HEK293 (cell line): ENCODE data around the gene WWOX.
A peak's percentile ranks its signal among the peaks of the same experiment; 100 is the strongest.

Experiments
- CTCF ChIA-PET: fragments of 350-600 bp; formaldehyde crosslinking; extraction: SDS; loops from one replicate; lab custom pipeline; 2021; ENCODE audit warnings: antibody characterized with exemption; lab: Yijun Ruan, JAX
- POLR2A ChIA-PET: fragments of 300-600 bp; formaldehyde crosslinking; extraction: SDS; loops from one replicate; lab custom pipeline; 2020; ENCODE audit warnings: antibody characterized with exemption, inconsistent platforms; lab: Yijun Ruan, JAX
- H3K27ac ChIP-seq: fragments of 200-500 bp; sonication (Bioruptor generic); 2 replicates; pipeline ENCODE4 v1.5.1; 2014; ENCODE audit warnings: low read depth, low read length, control low read depth, inconsistent platforms; ENCODE audit errors: extremely low read depth
- H3K36me3 ChIP-seq, 2 experiments: fragments of 200-500 bp in 1 of 2; sonication (Bioruptor generic) in 1 of 2; 1 replicate in 1 of 2; 2 replicates in 1 of 2; pipeline ENCODE4 v1.5.1; 2014 to 2017; ENCODE audit warnings: inconsistent platforms in 2 of 2, low read length in 2 of 2; ENCODE audit not compliant: control insufficient read depth in 2 of 2, insufficient read depth in 1 of 2
- H3K4me1 ChIP-seq: fragments of 200-500 bp; sonication (Bioruptor generic); 2 replicates; pipeline ENCODE4 v1.5.1; 2014; ENCODE audit warnings: mild to moderate bottlenecking, low read length, inconsistent platforms; ENCODE audit not compliant: control insufficient read depth, insufficient read depth
- H3K4me3 ChIP-seq: 2 replicates; pipeline ENCODE4 v1.5.1; 2011; ENCODE audit warnings: low read depth, mild to moderate bottlenecking, control low read depth, low read length, moderate library complexity
- H3K9me3 ChIP-seq: fragments of 200-500 bp; sonication (Bioruptor generic); 2 replicates; pipeline ENCODE4 v1.5.1; 2014; ENCODE audit warnings: low read depth, low read length, inconsistent platforms; ENCODE audit not compliant: control insufficient read depth, insufficient read depth
- FEZF1 ChIP-seq: fragments of 450-650 bp; formaldehyde crosslinking; IDR thresholded peaks from 2 replicates; pipeline ENCODE4 v1.5.1; 2016; ENCODE audit warnings: missing biosample characterization, missing genetic modification characterization
- HIC1 ChIP-seq: fragments of 450-650 bp; formaldehyde crosslinking; IDR thresholded peaks from 2 replicates; pipeline ENCODE4 v1.5.1; 2016; ENCODE audit warnings: missing biosample characterization, missing genetic modification characterization
- HOXD13 ChIP-seq: sonication (generic); formaldehyde crosslinking; IDR thresholded peaks from 2 replicates; pipeline ENCODE4 v1.8.0; 2022; ENCODE audit warnings: missing genetic modification reagents, borderline replicate concordance
- MEIS1 ChIP-seq: sonication (generic); formaldehyde crosslinking; IDR thresholded peaks from 2 replicates; pipeline ENCODE4 v1.8.1; 2022; ENCODE audit warnings: missing genetic modification reagents, mild to moderate bottlenecking, borderline replicate concordance
- REST ChIP-seq: fragments of 450-650 bp; formaldehyde crosslinking; IDR thresholded peaks from 2 replicates; pipeline ENCODE4 v1.5.1; 2016; ENCODE audit warnings: missing biosample characterization, missing genetic modification characterization
- SETDB1 ChIP-seq: IDR thresholded peaks from one replicate; pipeline ENCODE4 v1.6.1; 2017; ENCODE audit warnings: mild to moderate bottlenecking, low read length, moderate library complexity, mixed read lengths; ENCODE audit not compliant: insufficient read length
- TCF7L2 ChIP-seq: IDR thresholded peaks from 2 replicates; pipeline ENCODE4 v1.6.1; 2011; ENCODE audit warnings: low read depth, mild to moderate bottlenecking, inconsistent platforms, low read length, moderate library complexity, borderline replicate concordance
- ZBTB20 ChIP-seq: fragments of 450-650 bp; formaldehyde crosslinking; IDR thresholded peaks from 2 replicates; pipeline ENCODE4 v1.5.1; 2016; ENCODE audit warnings: missing biosample characterization, missing genetic modification characterization
- ZBTB26 ChIP-seq: fragments of 450-650 bp; formaldehyde crosslinking; optimal IDR thresholded peaks from 2 replicates; pipeline ENCODE3; 2016; ENCODE audit warnings: missing biosample characterization, mild to moderate bottlenecking, missing genetic modification characterization
- ZBTB48 ChIP-seq: fragments of 450-650 bp; formaldehyde crosslinking; IDR thresholded peaks from 2 replicates; pipeline ENCODE4 v1.5.1; 2016; ENCODE audit warnings: missing biosample characterization, missing genetic modification characterization
- ZNF16 ChIP-seq: fragments of 450-650 bp; formaldehyde crosslinking; IDR thresholded peaks from 2 replicates; pipeline ENCODE4 v1.5.1; 2016; ENCODE audit warnings: low read depth, missing biosample characterization, missing genetic modification characterization
- ZNF248 ChIP-seq: fragments of 450-650 bp; formaldehyde crosslinking; IDR thresholded peaks from 2 replicates; pipeline ENCODE4 v1.5.1; 2017; ENCODE audit warnings: missing biosample characterization, missing genetic modification characterization
- ZNF274 ChIP-seq, 2 experiments: fragments of 200-500 bp in 1 of 2; fragments of 450-650 bp in 1 of 2; sonication (Bioruptor generic) in 1 of 2; formaldehyde crosslinking in 1 of 2; IDR thresholded peaks; 2 replicates each; pipeline versions ENCODE4 v1.5.1 to v1.6.1; 2014 to 2016; ENCODE audit warnings: borderline replicate concordance in 1 of 2, inconsistent platforms in 1 of 2, low read length in 1 of 2, missing biosample characterization in 1 of 2, missing genetic modification characterization in 1 of 2
- ZNF302 ChIP-seq: fragments of 450-650 bp; formaldehyde crosslinking; IDR thresholded peaks from 2 replicates; pipeline ENCODE4 v1.5.1; 2016; ENCODE audit warnings: missing biosample characterization, missing genetic modification characterization, low read depth
- ZNF341 ChIP-seq: fragments of 450-650 bp; formaldehyde crosslinking; IDR thresholded peaks from 2 replicates; pipeline ENCODE4; 2016; ENCODE audit warnings: low read depth, missing biosample characterization, missing genetic modification characterization
- ZNF548 ChIP-seq: fragments of 450-650 bp; formaldehyde crosslinking; IDR thresholded peaks from 2 replicates; pipeline ENCODE4 v1.5.1; 2016; ENCODE audit warnings: missing biosample characterization, missing genetic modification characterization
- ZNF621 ChIP-seq: fragments of 450-650 bp; formaldehyde crosslinking; IDR thresholded peaks from 2 replicates; pipeline ENCODE4 v1.5.1; 2017; ENCODE audit warnings: missing biosample characterization, missing genetic modification characterization
- ZNF629 ChIP-seq: fragments of 450-650 bp; formaldehyde crosslinking; IDR thresholded peaks from 2 replicates; pipeline ENCODE4 v1.5.1; 2017; ENCODE audit warnings: missing biosample characterization, missing genetic modification characterization
- ZNF692 ChIP-seq: fragments of 450-650 bp; formaldehyde crosslinking; IDR thresholded peaks from 2 replicates; pipeline ENCODE4 v1.5.1; 2016; ENCODE audit warnings: missing biosample characterization, missing genetic modification characterization
- ZNF830 ChIP-seq: fragments of 450-650 bp; IDR thresholded peaks from 2 replicates; pipeline ENCODE4 v1.5.0; 2018; ENCODE audit warnings: missing biosample characterization, missing genetic modification characterization, low read depth, mild to moderate bottlenecking, moderate library complexity
- ZSCAN5A ChIP-seq: fragments of 450-650 bp; formaldehyde crosslinking; IDR thresholded peaks from 2 replicates; pipeline ENCODE4 v1.5.1; 2016; ENCODE audit warnings: missing biosample characterization, missing genetic modification characterization

WWOX gene

GRCh38 chr16:79131321-79132075 is 1032.0 kb downstream of the WWOX start:
- H3K9me3 ChIP-seq = no peaks in the 10 kb centered on the region
- no peaks in the 10 kb centered on the region for H3K36me3 ChIP-seq
- no peak overlapping the region for H3K27ac ChIP-seq
- ChIA-PET CTCF (interaction anchor here (0.7 kb wide), 1 partner anchor 1330 kb away, joined by 6 read pairs; no protein-coding TSS in a partner anchor), POLR2A (no interaction called here)
- no peak overlapping the region for H3K4me3 ChIP-seq
- H3K4me1 ChIP-seq = no peaks in the 10 kb centered on the region
- TF ChIP-seq SETDB1 (peak; percentile 49), HIC1 (tag by site-specific recombination) (no peak)

GRCh38 chr16:79132701-79133100 is 1033.2 kb downstream of the WWOX start:
- POLR2A ChIA-PET = no interaction called here
- H3K4me1 ChIP-seq = no peaks in the 10 kb centered on the region
- H3K9me3 ChIP-seq = no peaks in the 10 kb centered on the region
- CTCF ChIA-PET = no interaction called here
- H3K27ac ChIP-seq = no peak overlapping the region
- no peaks in the 10 kb centered on the region for H3K36me3 ChIP-seq
- no peak overlapping the region for H3K4me3 ChIP-seq
- TF ChIP-seq REST (no peak), MEIS1 (CRISPR knock-in tag) (no peak), ZNF548 (tag by site-specific recombination) (no peak), ZNF629 (no peak), ZNF692 (tag by site-specific recombination) (no peak), ZNF274 (IDR thresholded peaks at IDR 0.05; ENCODE audit: low read length) (no peak), ZNF274 (tag by site-specific recombination; IDR thresholded peaks at IDR 0.05; ENCODE audit: borderline replicate concordance) (no peak), HOXD13 (CRISPR knock-in tag) (no peak), ZNF621 (tag by site-specific recombination) (no peak)

GRCh38 chr16:79134300-79134699 is 1034.8 kb downstream of the WWOX start:
- Histone ChIP-seq H3K4me1 (no peaks in the 10 kb centered on the region), H3K36me3 (no peaks in the 10 kb centered on the region), H3K4me3 (no peak overlapping the region), H3K9me3 (no peaks in the 10 kb centered on the region), H3K27ac (no peak overlapping the region)
- ChIA-PET CTCF (interaction anchor here (0.6 kb wide), 1 partner anchor 302 kb away, joined by 3 read pairs; no protein-coding TSS in a partner anchor), POLR2A (no interaction called here)
- TF ChIP-seq ZNF830 (tag by site-specific recombination) = no peak
- no peak for TF ChIP-seq ZNF16 (tag by site-specific recombination)
- 0 out of 2 replicates have a peak, but pooled peaks have one; percentile 23 for TF ChIP-seq ZBTB20 (tag by site-specific recombination)
- no peak for TF ChIP-seq ZNF302 (tag by site-specific recombination)
- no peak for TF ChIP-seq ZNF341 (tag by site-specific recombination)
- no peak for TF ChIP-seq ZSCAN5A
- no peak for TF ChIP-seq FEZF1 (tag by site-specific recombination)
- peak; percentile 76 for TF ChIP-seq ZBTB48 (tag by site-specific recombination)
- TF ChIP-seq ZBTB26 (tag by site-specific recombination) = no peak
- TF ChIP-seq ZNF248 (tag by site-specific recombination) = no peak
- no peak for TF ChIP-seq SETDB1
- TF ChIP-seq TCF7L2 = no peak
